GM21528 (cell line): Measurements from ENCODE around the gene RPP30.
"Not testable (repeated sequence)": the region's sequence is repeated elsewhere in the genome, so short reads cannot be mapped to it uniquely, and the experiment has no call there.

Experiments used
- ATAC-seq: cut with Tn5 transposase; IDR thresholded peaks from one replicate; pipeline ENCODE4 v1.9.1; 2021; ENCODE audit warnings: mild to moderate bottlenecking, moderate library complexity; ENCODE audit not compliant: unreplicated experiment, low FRiP score

The RPP30 gene

GRCh38 chr10:90866050-90866598, 5.7 kb upstream of the RPP30 start:
- no peak for ATAC-seq

- peak; percentile 66 for ATAC-seq
Measured at GRCh38 chr10:90871279-90871765, 452 bp upstream of the RPP30 start.

GRCh38 chr10:90872648-90873020, 860 bp downstream of the RPP30 start:
- peak; percentile 4 for ATAC-seq

- ATAC-seq, result no peak
Measured at GRCh38 chr10:90879062-90879461, 7.3 kb downstream of the RPP30 start.

GRCh38 chr10:90880059-90880719, 8.4 kb downstream of the RPP30 start:
- ATAC-seq, result not testable (repeated sequence)

GRCh38 chr10:90884431-90884830, 12.7 kb downstream of the RPP30 start:
- ATAC-seq, result no peak

- ATAC-seq, result no peak
Measured at GRCh38 chr10:90885176-90885575, 13.4 kb downstream of the RPP30 start.

GRCh38 chr10:90887555-90887954, 15.8 kb downstream of the RPP30 start:
- no peak for ATAC-seq

GRCh38 chr10:90888387-90888786, 16.6 kb downstream of the RPP30 start:
- ATAC-seq, result no peak

- ATAC-seq, result no peak
Measured at GRCh38 chr10:90889636-90890035, 17.9 kb downstream of the RPP30 start.

- no peak for ATAC-seq
Measured at GRCh38 chr10:90890347-90890746, 18.6 kb downstream of the RPP30 start.

- no peak for ATAC-seq
Measured at GRCh38 chr10:90893190-90893589, 21.4 kb downstream of the RPP30 start.

- not testable (repeated sequence) for ATAC-seq
Measured at GRCh38 chr10:90896916-90897315, 25.1 kb downstream of the RPP30 start.

- no peak for ATAC-seq
Measured at GRCh38 chr10:90905925-90906324, 34.2 kb downstream of the RPP30 start.

GRCh38 chr10:90906596-90906995, 34.8 kb downstream of the RPP30 start:
- ATAC-seq, result no peak

- peak; percentile 85 for ATAC-seq
Measured at GRCh38 chr10:90911133-90912051, 39.6 kb downstream of the RPP30 start.

- no peak for ATAC-seq
Measured at GRCh38 chr10:90912174-90912573, 40.4 kb downstream of the RPP30 start.

- no peak for ATAC-seq
Measured at GRCh38 chr10:90912854-90913479, 41.2 kb downstream of the RPP30 start.

GRCh38 chr10:90913774-90914420, 42.1 kb downstream of the RPP30 start:
- ATAC-seq, result no peak

GRCh38 chr10:90914992-90915765, 43.4 kb downstream of the RPP30 start:
- ATAC-seq, result no peak
